Stimulated activated naive CD8-positive, alpha-beta T cell treated with anti-CD3 and anti-CD28 coated beads, Interleukin-15, Interleukin-2, amounts not matched to agents 100 ng/mL and 50 ng/mL, for 24 hours (primary cell): ENCODE data around the gene CST7.

Experiments used
- H3K27ac Mint-ChIP-seq: one replicate; pipeline ENCODE4 v1.8.0; 2021; ENCODE audit warnings: mild to moderate bottlenecking, mixed read lengths
- H3K27me3 Mint-ChIP-seq: one replicate; pipeline ENCODE4 v1.8.0; 2021; ENCODE audit warnings: mixed read lengths
- H3K36me3 Mint-ChIP-seq: one replicate; pipeline ENCODE4 v1.8.0; 2021; ENCODE audit warnings: low read depth, mixed read lengths
- H3K4me1 Mint-ChIP-seq: one replicate; pipeline ENCODE4 v1.8.0; 2021; ENCODE audit warnings: low read depth, mixed read lengths
- H3K4me3 Mint-ChIP-seq: one replicate; pipeline ENCODE4 v1.8.0; 2021; ENCODE audit warnings: mild to moderate bottlenecking, mixed read lengths
- H3K9me3 Mint-ChIP-seq: one replicate; pipeline ENCODE4 v1.8.0; 2021; ENCODE audit warnings: mixed read lengths

CST7 gene

DNA sequence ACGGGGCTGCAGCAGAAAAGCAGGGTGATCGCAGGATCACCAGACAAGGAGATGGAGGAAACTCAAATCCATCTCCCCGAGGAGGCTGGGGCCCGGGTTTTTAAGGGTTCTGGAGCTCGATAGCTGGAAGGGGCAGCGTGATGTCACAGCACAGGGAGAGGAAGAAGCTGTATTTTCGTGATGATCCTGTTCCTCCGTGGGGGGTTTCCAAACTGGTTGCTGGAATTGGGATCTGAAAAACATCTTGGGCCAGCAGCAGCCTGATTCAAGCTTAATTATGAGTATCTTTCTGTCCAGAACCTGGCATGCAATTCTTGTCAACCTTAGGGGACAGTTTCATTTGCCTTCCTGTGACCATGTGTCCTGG is 4.1 kb downstream of the CST7 start:
- no peaks in the 10 kb centered on the region for H3K9me3 Mint-ChIP-seq
- H3K4me3 Mint-ChIP-seq: peak overlapping the region; percentile 41
- peaks cover 37% of the 10 kb centered on the region for H3K36me3 Mint-ChIP-seq
- peaks cover 64% of the 10 kb centered on the region for H3K4me1 Mint-ChIP-seq
- no peaks in the 10 kb centered on the region for H3K27me3 Mint-ChIP-seq
- peak overlapping the region; percentile 88 for H3K27ac Mint-ChIP-seq

GRCh38 chr20:24953621-24954133 is 4.6 kb downstream of the CST7 start:
- Mint-ChIP-seq H3K4me3 (peak overlapping the region; percentile 41), H3K27ac (peak overlapping the region; percentile 88), H3K4me1 (peaks cover 59% of the 10 kb centered on the region), H3K9me3 (no peaks in the 10 kb centered on the region), H3K36me3 (peaks cover 39% of the 10 kb centered on the region), H3K27me3 (no peaks in the 10 kb centered on the region)

GRCh38 chr20:24954151-24954550 is 5.1 kb downstream of the CST7 start:
- Mint-ChIP-seq H3K27ac (peak overlapping the region; percentile 88), H3K27me3 (no peaks in the 10 kb centered on the region), H3K4me1 (peaks cover 55% of the 10 kb centered on the region), H3K9me3 (no peaks in the 10 kb centered on the region), H3K4me3 (peak overlapping the region; percentile 41), H3K36me3 (peaks cover 43% of the 10 kb centered on the region)

- H3K4me1 Mint-ChIP-seq: peaks cover 53% of the 10 kb centered on the region
- no peaks in the 10 kb centered on the region for H3K9me3 Mint-ChIP-seq
- peak overlapping the region; percentile 59 for H3K4me3 Mint-ChIP-seq
- no peaks in the 10 kb centered on the region for H3K27me3 Mint-ChIP-seq
- peaks cover 44% of the 10 kb centered on the region for H3K36me3 Mint-ChIP-seq
- peak overlapping the region; percentile 93 for H3K27ac Mint-ChIP-seq
Observed at GRCh38 chr20:24954566-24954965, 5.5 kb downstream of the CST7 start.

DNA sequence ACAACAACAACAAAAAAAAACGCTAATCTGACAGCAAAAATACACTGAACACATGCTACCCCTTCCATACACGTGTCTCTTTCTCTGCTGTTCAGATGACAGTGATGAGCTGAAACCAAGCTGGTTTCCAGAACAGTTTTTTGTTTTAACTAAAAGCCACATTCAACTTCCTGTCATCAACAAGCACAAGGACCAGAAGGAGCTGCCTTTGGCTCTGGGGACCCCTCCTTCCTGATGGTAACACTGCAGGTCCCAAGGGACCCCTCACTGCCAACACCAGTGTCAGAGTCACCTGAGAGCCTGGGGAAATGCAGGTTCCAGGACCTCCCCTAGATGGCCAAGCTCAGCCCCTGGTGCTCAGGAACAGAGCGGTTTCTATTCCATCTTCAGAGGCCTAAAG is 6.0 kb downstream of the CST7 start:
- no peaks in the 10 kb centered on the region for H3K9me3 Mint-ChIP-seq
- peak overlapping the region; percentile 59 for H3K4me3 Mint-ChIP-seq
- peaks cover 44% of the 10 kb centered on the region for H3K36me3 Mint-ChIP-seq
- H3K27me3 Mint-ChIP-seq: no peaks in the 10 kb centered on the region
- H3K4me1 Mint-ChIP-seq: peaks cover 49% of the 10 kb centered on the region
- H3K27ac Mint-ChIP-seq: peak overlapping the region; percentile 93

DNA sequence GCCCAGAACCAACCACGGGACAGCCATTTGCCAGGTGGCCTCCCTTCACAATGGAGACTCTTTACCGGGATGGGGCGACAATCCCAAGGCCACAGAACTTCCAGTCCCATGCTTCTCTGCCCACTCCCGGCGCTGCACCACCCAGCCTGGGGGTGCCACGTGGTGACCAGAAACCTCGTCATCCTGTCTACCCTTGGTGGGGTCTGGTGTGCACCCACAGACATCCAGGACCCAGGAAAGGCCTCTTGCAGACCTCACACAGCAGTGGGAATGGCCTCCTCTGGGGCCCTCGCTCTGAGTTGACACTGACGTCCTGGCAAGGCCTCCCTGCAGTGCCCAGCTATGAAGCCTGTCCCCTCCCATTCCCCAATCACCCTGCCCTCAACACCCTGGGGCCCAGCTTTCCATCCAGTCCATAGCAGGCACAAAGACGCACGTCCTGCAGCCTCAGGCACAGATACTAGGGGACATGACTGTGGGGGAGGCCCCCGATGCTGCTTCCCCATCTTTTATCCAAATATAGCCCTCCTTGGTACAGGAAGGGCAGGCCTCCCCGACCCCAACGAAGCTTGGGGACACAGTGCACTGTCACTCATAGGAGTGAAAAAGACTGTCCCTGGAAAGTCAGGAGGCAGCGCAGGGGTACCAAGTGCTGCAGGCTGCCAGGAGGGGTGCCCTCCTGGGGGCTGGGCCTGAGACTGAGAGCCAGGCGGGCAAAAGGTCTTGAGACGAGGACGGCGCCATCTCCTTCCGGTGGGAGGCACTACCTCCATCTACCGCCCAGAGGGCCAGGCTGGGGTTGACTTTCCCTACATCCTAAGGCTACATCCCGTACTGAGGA is 7.2 kb downstream of the CST7 start:
- H3K9me3 Mint-ChIP-seq: no peaks in the 10 kb centered on the region
- peak overlapping the region; percentile 68 for H3K27ac Mint-ChIP-seq
- H3K4me1 Mint-ChIP-seq: peaks cover 50% of the 10 kb centered on the region
- H3K27me3 Mint-ChIP-seq: no peaks in the 10 kb centered on the region
- peaks cover 51% of the 10 kb centered on the region for H3K36me3 Mint-ChIP-seq
- H3K4me3 Mint-ChIP-seq: no peak overlapping the region

- Mint-ChIP-seq H3K27ac (peak overlapping the region; percentile 67), H3K9me3 (no peaks in the 10 kb centered on the region), H3K27me3 (no peaks in the 10 kb centered on the region), H3K4me3 (no peak overlapping the region), H3K4me1 (peaks cover 49% of the 10 kb centered on the region), H3K36me3 (peaks cover 51% of the 10 kb centered on the region)
Observed at GRCh38 chr20:24957326-24958016, 8.4 kb downstream of the CST7 start.

DNA sequence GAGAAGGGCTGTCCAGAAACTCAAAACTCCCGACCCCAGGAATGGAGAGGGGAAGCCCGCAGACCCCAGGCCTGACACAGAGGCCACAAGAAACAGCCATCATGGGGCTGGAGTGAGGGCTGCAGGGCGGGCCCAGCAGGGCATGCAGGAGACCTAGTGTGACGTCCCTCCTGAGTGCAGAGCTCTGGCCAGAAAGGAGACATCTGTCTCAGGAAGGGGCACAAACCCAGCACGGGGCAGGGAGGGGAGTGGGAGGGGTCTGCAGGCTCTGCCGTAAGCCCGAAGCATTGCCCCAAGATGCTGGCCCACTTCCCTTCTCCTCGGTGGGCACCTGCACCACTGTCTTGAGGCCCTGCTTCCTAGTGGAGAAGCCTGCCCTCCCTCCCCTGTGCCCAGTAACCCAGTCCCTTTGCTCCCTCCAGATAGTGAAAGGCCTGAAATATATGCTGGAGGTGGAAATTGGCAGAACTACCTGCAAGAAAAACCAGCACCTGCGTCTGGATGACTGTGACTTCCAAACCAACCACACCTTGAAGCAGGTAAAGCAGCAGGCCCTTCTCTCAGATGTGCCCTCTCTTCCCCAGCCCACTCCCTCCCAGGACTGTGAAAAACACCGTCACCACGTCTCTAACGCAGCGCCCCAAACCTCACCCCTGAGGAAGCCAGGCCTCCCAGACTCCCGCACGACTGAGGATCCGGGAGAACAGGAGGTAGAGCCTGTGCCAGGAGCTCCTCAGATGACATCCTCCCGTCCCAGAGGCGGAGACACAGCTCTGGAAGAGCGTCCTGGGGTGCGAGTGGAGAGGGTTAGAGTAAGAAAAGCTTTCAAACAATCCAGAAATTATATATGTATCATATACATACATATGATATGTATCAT is 9.7 kb downstream of the CST7 start:
- peaks cover 39% of the 10 kb centered on the region for H3K4me1 Mint-ChIP-seq
- no peaks in the 10 kb centered on the region for H3K27me3 Mint-ChIP-seq
- H3K27ac Mint-ChIP-seq: no peak overlapping the region
- H3K9me3 Mint-ChIP-seq: no peaks in the 10 kb centered on the region
- H3K4me3 Mint-ChIP-seq: no peak overlapping the region
- H3K36me3 Mint-ChIP-seq: peaks cover 60% of the 10 kb centered on the region

GRCh38 chr20:24959591-24960301 is 10.7 kb downstream of the CST7 start:
- no peak overlapping the region for H3K27ac Mint-ChIP-seq
- no peak overlapping the region for H3K4me3 Mint-ChIP-seq
- H3K36me3 Mint-ChIP-seq: peaks cover 61% of the 10 kb centered on the region
- peaks cover 38% of the 10 kb centered on the region for H3K4me1 Mint-ChIP-seq
- no peaks in the 10 kb centered on the region for H3K9me3 Mint-ChIP-seq
- no peaks in the 10 kb centered on the region for H3K27me3 Mint-ChIP-seq

GRCh38 chr20:24960302-24960801 is 11.3 kb downstream of the CST7 start:
- H3K9me3 Mint-ChIP-seq: no peaks in the 10 kb centered on the region
- no peaks in the 10 kb centered on the region for H3K27me3 Mint-ChIP-seq
- H3K36me3 Mint-ChIP-seq: peaks cover 60% of the 10 kb centered on the region
- peak overlapping the region; percentile 76 for H3K27ac Mint-ChIP-seq
- H3K4me3 Mint-ChIP-seq: no peak overlapping the region
- peaks cover 39% of the 10 kb centered on the region for H3K4me1 Mint-ChIP-seq

- Mint-ChIP-seq H3K27me3 (no peaks in the 10 kb centered on the region), H3K27ac (peak overlapping the region; percentile 76), H3K4me1 (peaks cover 40% of the 10 kb centered on the region), H3K9me3 (no peaks in the 10 kb centered on the region), H3K36me3 (peaks cover 59% of the 10 kb centered on the region), H3K4me3 (no peak overlapping the region)
Observed at GRCh38 chr20:24960861-24961260, 11.8 kb downstream of the CST7 start.

- H3K27ac Mint-ChIP-seq: peak overlapping the region; percentile 54
- H3K27me3 Mint-ChIP-seq: no peaks in the 10 kb centered on the region
- no peak overlapping the region for H3K4me3 Mint-ChIP-seq
- H3K9me3 Mint-ChIP-seq: no peaks in the 10 kb centered on the region
- H3K36me3 Mint-ChIP-seq: peaks cover 66% of the 10 kb centered on the region
- H3K4me1 Mint-ChIP-seq: peaks cover 41% of the 10 kb centered on the region
Observed at GRCh38 chr20:24961384-24962181, 12.5 kb downstream of the CST7 start.

DNA sequence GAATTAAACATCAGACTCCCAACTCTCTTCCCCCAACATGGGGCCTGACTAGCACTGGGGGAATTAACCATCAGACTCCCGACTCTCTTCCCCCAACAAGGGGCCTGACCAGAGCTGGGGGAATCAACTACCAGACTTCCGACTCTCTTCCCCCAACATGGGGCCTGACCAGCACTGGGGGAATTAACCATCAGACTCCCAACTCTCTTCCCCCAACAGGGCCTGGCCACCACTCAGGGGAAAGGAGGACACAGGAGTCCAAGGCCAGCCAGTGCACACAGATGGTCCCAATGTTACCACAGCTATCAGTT is 13.1 kb downstream of the CST7 start:
- H3K27ac Mint-ChIP-seq: peak overlapping the region; percentile 54
- H3K36me3 Mint-ChIP-seq: peaks cover 69% of the 10 kb centered on the region
- H3K9me3 Mint-ChIP-seq: no peaks in the 10 kb centered on the region
- H3K27me3 Mint-ChIP-seq: no peaks in the 10 kb centered on the region
- H3K4me1 Mint-ChIP-seq: peaks cover 41% of the 10 kb centered on the region
- no peak overlapping the region for H3K4me3 Mint-ChIP-seq
